Stimulated activated CD4-positive, alpha-beta T cell treated with anti-CD3 and anti-CD28 coated beads, Interleukin-12 subunit alpha, Interleukin-12 subunit beta, amount 100 ng/mL, for 48 hours (primary cell): ENCODE results near the gene POLD1.
A peak's percentile ranks its signal among the peaks of the same experiment; 100 is the strongest.

Experiments used
- DNase-seq, 3 donors: peaks; one replicate each; pipeline ENCODE4 v3.0.0-alpha.2; 2020; ENCODE audit warnings: low read depth in 2 of 3, low spot score in 1 of 3

Gene POLD1

DNA sequence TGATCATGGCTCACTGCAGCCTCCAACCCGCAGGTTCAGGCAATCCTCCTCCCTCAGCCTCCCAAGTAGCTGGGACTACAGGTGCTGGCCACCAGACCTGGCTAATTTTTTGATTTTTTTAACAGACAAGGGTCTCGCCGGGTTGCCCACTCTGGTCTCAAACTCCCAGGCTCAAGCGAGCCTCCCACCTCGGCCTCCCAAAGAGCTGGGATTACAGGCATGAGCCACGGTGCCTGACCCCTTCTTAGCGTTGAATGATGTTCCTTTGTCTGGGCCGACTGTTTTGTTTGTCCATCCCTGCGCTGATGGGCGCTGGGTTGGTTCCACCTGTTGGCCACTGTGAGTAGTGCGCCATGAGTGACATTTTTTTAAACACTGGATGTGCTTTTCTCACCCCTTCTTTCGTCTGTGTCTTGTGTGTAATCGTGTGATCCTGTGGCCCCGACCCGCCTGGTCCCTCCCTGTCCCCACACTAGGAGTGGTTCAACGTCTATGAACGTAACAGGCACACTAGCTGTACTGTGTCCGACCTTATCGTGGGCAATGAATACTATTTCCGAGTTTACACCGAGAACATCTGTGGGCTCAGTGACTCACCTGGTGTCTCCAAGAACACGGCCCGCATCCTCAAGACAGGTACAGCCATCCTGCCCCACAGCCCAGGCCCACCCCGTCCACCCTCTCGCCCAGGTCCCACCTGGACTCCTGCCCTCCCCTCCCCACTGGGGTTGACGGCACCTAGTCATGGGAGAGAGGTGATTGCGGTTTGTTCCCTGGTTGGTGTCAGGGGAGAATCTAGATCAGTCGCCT lies 77.1 kb downstream of the POLD1 start:
- DNase-seq = peak; percentile 38 to 68 (median 48)

DNA sequence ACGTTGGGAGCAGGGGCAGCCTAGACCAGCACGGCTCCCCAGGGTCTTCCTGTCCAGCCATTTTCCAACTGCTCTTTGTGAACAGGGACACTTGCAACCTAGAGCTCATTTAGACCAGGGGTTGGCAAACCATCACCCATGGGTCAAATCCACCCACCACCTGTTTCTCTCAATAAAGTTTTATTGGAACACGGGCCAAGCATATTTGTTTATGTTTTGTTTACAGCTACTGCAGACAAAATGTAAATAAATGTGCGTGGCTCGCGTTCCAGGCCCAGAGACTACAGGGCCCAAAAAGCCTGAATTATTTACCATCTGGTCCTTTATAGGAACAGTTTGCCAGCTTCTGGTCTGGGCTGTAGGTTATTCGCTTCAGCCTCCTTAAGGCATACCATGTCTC lies 78.8 kb downstream of the POLD1 start:
- DNase-seq = no peak

DNA sequence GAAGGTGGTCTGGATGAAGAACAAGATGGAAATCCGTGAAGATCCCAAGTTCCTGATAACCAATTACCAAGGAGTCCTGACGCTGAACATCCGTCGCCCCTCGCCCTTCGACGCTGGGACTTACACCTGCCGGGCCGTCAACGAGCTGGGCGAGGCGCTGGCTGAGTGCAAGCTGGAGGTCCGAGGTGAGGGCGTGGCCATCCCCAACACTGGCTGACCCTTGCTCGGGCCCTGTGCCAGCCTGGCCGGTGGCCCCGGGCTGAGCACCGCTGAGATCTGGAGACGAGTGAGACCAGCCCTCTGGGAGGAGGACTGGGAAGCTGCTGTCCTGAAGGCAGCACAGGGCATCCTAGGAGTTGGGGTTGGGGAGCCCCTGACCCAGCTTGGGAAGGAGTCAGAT lies 80.2 kb downstream of the POLD1 start:
- DNase-seq = no peak

DNA sequence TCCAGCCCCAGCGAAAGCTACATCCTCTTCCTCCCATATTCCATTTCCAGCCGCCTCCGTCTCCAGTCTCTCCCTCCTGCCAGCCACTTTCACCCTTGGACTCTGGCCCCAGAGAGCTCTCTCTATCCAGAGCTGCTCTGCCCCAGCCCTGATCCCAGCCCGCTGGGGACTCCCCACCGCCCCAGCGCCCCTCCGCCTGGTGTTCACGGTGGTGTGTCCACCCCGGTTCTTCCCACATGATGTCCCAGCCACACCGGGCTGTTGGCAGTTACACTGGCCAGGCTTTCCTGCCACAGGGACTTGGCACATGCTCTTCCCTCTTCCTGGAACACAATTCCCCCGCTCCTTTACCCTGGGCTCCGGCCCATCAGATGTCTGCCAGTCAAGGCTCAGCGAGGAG lies 80.9 kb downstream of the POLD1 start:
- no peak for DNase-seq

DNA sequence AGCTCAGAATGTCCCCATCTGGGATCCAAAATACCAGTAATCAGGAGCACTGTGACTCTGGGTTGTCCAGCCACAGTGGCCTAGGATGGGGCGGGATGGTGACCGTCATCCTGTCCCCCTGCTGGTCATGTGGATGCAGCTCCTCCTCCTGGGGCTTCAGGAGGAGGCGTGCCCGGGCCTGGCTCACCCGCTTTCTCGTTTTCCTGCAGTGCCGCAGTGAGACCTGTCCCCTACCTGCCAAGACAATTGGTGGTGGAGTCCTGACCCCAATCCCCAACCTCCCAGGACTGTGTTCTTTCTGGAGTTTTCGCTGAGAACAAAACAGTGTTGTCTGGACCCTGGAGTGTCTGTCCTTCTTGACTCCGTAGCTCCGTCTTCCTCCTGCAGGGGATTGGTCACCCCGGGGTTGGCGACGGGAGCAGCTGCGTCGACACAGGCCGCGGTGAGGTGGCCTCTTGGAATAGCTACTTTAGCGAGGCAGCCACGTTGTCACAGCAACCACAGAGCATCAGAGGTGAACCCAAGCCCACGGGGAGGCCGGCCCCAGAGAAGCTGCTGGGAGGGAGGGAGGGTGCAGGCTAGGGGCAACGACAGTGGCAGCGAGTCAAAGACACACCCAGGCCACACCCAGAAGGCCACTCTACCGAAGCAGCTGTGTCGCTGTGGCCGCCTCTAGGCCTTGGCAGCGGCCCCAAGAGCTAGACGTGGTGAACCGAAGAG lies 82.0 kb downstream of the POLD1 start:
- no peak for DNase-seq

DNA sequence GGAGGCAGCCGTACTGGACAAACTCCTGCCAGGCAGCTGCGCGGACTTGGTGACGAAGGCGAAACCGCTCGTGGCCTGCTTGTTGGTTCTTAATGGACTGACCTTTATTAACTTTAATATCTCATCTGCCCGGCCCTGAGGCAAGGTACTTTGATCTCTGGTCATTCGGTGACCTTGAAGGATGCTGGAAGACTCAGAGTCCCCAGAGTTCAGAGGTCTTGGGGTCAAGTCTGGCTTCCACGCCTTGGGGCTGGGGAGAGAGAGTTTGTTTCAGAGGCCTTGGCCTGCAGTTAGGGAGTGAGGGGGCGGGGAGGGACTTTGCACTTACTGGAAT lies 82.5 kb downstream of the POLD1 start:
- no peak for DNase-seq

DNA sequence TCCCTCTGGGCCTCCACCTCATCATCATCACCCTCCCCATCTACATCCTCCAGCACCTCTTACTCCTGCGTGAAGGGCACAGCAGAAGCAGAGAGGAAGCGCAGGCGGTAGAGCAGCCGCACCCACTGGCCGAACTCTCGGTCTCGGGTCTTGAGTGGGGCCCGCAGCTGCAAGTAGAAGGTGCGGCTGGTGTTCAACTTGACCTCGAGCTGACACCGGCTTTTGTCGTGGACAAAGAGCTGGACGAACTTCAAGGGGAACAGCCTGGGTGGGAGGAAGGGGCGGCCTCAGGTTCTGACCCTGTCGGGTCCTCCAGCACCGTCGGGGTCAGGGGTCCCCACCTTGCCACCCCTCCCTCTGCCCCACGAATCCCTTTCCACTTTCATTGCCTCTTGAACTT lies 83.4 kb downstream of the POLD1 start:
- no peak for DNase-seq
